ENCODE results near the gene ADGRA1.

Gene ADGRA1

DNA sequence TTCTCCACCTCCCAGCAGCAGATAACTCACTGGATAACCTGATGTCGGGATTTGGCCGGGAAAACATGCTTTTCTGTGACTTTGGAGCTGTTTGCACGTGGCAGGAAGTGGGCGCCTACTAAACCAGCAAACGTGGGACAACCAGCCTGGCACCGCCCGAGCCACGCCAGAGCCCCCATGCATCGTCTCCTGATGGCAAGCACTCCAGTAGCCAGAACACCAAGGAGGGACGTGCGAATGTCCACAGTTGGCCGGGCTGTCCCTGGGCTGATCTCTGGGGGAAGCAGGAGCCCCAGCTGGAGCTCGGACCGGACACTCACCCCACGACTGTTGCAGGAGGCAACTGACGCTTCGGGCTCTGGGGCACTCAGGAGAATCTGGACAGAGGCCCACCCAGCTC, 7.1 kb downstream of the ADGRA1 start:
- DNase-seq (ENCODE audit: low read depth): no peak

DNA sequence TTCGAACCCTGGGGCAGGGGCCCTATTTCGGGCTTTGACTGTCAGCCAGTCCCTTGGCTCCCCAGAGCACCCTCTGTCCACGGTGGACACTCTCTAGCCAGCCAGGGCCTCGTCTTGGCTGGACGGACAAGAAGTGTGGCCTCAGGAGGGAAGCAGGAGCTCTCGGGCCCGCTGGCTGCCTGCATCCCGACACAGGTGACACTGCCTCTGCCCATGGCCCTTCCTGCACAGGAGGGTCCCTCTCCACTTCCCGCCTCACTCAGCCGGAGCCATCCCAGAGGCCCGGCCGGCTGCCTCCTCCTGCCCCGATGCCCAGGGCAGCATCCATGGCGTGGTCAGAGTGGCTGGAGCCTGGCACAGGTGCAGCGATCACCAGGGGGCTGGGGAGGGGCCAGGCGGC, 7.9 kb downstream of the ADGRA1 start:
- DNase-seq (ENCODE audit: low read depth): no peak

GRCh38 chr10:133096616-133097269, 9.0 kb downstream of the ADGRA1 start:
- no peak for DNase-seq (ENCODE audit: low read depth)

DNA sequence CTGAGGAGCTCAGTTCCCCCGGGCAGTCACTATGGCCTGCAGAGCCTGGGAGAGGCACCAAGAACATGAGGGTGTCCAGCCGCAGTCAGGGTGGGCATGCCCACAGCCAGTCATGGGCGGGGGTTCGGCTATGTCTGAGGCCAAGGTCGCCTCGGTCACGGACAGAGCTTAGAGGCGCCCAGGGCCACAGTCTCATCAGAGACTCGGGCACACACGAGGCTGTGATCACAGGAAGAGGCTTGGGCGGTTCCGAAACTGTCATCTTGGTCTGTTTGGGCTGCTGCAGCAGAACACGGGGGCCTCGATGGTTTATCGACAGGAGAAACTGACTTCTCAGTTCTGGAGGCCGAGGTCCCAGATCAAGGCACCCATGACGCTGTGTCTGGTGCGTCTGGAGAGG, 9.7 kb downstream of the ADGRA1 start:
- DNase-seq (ENCODE audit: low read depth): no peak

DNA sequence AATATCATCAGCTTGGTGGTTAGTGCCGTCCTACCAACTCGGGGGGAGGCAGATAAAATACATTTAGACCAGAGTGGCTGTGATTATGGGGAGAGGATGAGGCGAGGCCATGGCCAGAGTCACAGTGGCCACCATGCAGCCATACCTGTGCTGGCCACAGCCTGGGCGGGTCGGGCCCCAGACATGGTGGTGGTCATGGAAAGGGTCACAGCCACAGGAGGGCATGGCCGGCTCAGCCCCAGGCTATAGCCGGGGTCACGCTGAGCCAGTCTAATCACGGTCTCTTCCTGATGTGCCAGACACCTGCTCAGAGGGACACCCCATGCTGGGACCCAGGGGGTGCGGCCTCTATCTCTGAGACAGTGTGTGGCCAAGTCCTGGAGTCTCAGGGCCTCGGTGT, 10.2 kb downstream of the ADGRA1 start:
- DNase-seq (ENCODE audit: low read depth): no peak

- no peak for DNase-seq (ENCODE audit: low read depth)
These were observed 10.9 kb downstream of the ADGRA1 start for GRCh38 chr10:133098426-133099124.

GRCh38 chr10:133099571-133099970, 11.8 kb downstream of the ADGRA1 start:
- DNase-seq (ENCODE audit: low read depth): no peak

- DNase-seq (ENCODE audit: low read depth): no peak
These were observed 12.5 kb downstream of the ADGRA1 start for GRCh38 chr10:133100186-133100585.

DNA sequence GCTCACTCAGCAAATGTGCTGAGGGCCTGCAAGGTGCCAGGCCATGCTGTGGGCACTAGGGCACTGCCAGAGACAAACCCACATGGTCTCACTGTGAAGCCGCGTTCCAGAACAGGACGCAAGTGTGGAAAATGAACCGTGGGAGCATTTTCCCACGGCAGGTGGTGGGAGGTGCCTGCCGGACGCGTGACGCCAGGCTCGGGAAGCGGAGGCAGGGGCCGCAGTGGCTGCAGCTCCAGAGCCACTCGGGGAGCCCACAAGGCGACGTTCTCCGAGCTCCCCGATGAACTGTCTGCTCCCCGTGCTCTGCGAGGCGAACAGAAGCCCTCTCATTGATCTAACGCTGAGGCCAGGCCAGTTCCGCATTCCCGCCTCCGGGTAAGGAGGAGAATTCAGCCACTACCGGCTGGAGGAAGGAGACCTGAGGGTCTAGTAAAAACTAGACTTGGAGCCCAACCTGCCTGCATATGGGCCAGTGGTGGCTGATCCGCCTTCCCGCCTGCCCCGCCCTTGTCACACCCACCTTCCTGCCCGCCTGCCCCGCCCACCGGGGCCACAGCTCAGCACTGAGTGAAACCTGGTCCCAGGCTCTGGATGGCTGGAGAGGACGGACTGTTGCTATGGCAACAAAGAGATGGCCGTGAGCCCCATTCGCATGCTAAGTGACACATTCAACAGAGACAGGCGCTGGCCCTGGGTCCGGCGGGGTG, 13.1 kb downstream of the ADGRA1 start:
- DNase-seq (ENCODE audit: low read depth): no peak

DNA sequence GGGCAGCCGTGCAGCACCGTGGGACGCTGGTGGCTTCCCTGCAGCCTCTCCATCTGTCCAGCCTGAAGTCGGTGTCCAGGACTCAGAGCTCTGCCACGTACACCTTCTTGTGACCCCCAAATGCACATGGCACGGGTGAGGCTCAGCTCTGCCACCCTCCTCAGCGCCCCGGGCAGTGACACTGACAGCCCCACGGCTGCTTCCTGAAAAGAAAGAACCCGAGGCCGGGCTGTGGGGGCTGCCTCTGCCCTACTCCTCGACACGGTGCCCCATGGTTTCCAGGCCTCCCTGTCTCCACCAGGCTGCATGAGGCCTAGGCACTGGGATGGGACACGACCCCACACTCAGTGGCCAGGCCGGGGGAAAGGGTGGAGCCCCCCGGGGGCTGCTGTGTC, 13.7 kb downstream of the ADGRA1 start:
- DNase-seq (ENCODE audit: low read depth): no peak

- DNase-seq (ENCODE audit: low read depth): no peak
These were observed 14.8 kb downstream of the ADGRA1 start for GRCh38 chr10:133102415-133103095.

- DNase-seq (ENCODE audit: low read depth): no peak
These were observed 15.7 kb downstream of the ADGRA1 start for GRCh38 chr10:133103311-133103910.

DNA sequence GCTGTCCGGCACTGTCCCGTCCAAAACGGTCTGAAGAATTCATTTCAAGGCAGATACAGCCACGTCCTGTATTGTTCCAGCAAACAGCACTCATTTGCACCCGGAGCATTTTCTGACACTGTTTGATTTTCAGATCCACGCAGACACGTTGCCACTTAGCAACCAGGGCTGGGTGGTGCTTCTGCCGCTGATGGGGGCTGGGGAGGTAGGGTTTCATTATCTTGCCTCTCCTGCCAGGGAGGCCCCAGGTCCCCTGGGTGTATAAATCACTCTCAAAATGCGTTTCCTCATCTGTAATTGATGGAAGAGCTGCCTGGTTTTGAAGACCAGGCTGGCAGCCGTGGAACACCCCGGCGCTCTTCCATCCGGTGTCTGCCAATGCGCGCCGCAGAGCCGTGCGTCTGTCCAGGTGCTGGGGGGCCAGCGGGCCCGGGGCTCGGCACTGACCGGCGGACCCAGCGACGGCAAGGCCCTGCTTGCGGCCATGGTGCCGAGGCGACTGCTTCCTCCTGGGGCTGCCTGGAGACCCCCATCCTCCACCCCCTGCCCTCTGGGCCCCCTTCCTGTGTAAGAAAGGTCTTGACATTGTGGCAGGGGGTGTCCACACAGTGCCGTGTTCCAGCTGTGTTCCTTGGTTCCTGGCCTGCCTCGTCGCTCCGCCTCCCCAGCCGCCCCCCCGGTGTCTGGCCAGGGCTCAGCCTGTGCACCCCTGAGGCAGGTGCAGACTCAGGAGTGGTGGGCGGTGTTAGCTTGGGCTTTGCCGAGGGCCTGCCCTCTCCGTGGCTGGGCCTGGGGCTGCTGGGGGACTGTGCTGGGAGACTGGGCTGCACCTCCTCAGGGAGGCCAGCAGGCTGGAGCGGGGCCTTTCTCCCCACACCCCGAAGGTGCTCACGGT, 16.6 kb downstream of the ADGRA1 start:
- no peak for DNase-seq (ENCODE audit: low read depth)

DNA sequence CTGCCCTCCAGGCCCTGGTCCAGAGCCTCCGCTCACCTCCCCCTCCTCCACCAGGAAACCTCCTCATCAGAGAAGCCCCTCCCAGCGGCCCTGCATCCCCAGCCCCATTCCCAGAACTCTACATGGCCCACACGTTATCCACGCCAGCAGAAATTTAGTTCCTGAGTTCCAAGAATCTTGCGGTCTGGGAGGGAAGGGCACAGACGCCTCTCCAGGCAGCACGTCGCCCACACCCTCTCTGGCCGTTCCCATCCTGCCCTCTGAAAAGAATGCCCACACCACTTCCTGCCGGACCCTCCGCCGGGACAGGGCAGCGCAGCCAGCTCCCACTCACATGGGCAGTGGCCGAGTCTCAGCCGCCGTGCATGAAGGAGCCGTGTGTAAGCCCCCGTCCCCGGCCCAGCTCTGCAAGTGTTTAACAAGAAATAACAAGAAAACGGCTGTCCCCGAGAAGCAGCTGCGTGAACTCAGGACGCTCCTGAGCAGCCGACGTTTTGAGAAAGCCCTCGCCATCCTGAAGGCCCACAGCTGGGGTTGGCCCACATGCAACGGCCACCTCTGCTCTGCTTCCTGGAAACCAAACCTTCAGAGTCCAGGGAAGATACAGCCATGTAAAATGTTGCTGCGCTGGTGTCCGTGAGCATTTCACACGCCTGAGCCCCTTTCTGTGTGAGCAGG, 17.4 kb downstream of the ADGRA1 start:
- DNase-seq (ENCODE audit: low read depth): no peak

GRCh38 chr10:133105686-133106390, 18.1 kb downstream of the ADGRA1 start:
- no peak for DNase-seq (ENCODE audit: low read depth)

- DNase-seq (ENCODE audit: low read depth): no peak
These were observed 18.8 kb downstream of the ADGRA1 start for GRCh38 chr10:133106516-133106915.

GRCh38 chr10:133107442-133107841, 19.7 kb downstream of the ADGRA1 start:
- no peak for DNase-seq (ENCODE audit: low read depth)

DNA sequence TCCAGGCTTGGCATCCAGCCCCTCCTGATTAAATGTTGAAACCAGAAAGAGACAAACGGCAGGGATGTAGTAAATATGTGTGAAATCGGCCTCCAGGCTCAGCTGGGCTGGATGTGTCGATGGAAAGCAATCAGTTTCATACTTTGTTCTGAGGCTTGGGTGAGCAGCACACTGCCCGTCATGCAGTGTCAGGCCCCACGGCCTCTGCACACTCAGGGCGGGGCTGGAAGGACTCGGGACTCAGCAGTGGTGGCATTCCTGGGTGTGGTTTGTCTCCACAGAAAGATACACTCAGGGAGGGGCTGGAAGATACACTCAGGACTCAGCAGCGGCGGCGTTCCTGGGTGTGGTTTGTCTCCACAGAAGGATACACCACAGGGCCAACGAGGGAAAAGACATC, 22.0 kb downstream of the ADGRA1 start:
- DNase-seq (ENCODE audit: low read depth): no peak

DNA sequence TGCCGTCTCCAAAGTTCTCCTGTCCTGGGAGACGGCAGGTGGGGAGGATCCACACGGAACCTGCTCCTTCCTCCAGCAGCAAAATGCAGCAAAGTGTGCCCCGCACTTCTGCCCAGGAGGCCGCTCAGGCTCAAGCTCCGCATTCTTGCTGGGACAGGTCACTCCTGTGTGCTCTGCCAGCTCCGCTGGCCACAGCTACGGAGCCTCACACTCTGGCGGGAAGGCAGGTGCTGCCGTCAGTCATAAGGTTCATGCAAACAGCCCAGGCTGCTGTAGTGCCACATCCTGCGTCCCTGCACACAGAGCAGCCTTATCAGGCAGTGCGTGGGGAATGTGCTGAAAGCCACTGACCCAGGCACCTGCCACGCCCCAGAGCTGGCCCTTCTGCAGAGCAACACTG, 22.4 kb downstream of the ADGRA1 start:
- DNase-seq (ENCODE audit: low read depth): no peak
